Measurements from ENCODE around the gene ALDOA. TPM values are rescaled to one million over a fixed set of nuclear protein-coding genes. Genes with fewer than 3 reads are reported as not detected.

ALDOA gene
- total RNA-seq, 3 donors from 2014 or later (not counting 1 experiment from before 2014, with no cell fraction given): 412 to 544 (median 490) TPM

GRCh38 chr16:30030841-30031413, 34.6 kb upstream of the ALDOA start, which contains the start of gene TLCD3B:
TSS of gene TLCD3B (minus strand) at chr16:30031271. CDS start at chr16:30030527, 744 bp downstream.
- no peaks in the 10 kb centered on the region for H3K9me3 ChIP-seq (ENCODE audit: control insufficient read depth, insufficient read depth, low read length)
- WGBS (ENCODE audit: insufficient coverage): 3% methylated on average over 27 of the region's 27 CpGs
- ATAC-seq (peak in 2 of 3 donors; percentile 44 to 51), DNase-seq (peak in 1 of 2 donors; percentile 32)
- intact Hi-C loops (cut with micrococcal nuclease): no loop called here
- no peak within 1 kb of the TSS for H3K4me3 ChIP-seq (ENCODE audit: low read length)
- no peak for TF ChIP-seq CTCF (IDR thresholded peaks at IDR 0.05)
- peaks cover 0 to 22% of the 10 kb centered on the region in 2 donors for H3K4me1 Mint-ChIP-seq
- H3K36me3 Mint-ChIP-seq: no peaks in the 10 kb centered on the region
- peaks cover 17% of the 10 kb centered on the region for H3K4me1 ChIP-seq (ENCODE audit: control insufficient read depth, insufficient read depth, low read length)
- H3K27me3 Mint-ChIP-seq (ENCODE audit: low read depth in 2 of 2): peaks cover 32 to 34% of the 10 kb centered on the region in 2 donors
- H3K4me3 Mint-ChIP-seq: peak within 1 kb of the TSS; percentile 50
- peak within 1 kb of the TSS in 1 of 2 donors; percentile 40 for H3K27ac Mint-ChIP-seq
- no peak within 1 kb of the TSS for H3K27ac ChIP-seq (ENCODE audit: low read length)
- peaks cover 25% of the 10 kb centered on the region for H3K27me3 ChIP-seq (ENCODE audit: control insufficient read depth, insufficient read depth, low read length)
- H3K9me3 Mint-ChIP-seq: no peaks in the 10 kb centered on the region
- no peaks in the 10 kb centered on the region for H3K36me3 ChIP-seq (ENCODE audit: control insufficient read depth, insufficient read depth, low read length)

- Mint-ChIP-seq H3K4me1 (peaks cover 0 to 22% of the 10 kb centered on the region in 2 donors), H3K4me3 (no peak overlapping the region), H3K27me3 (ENCODE audit: low read depth in 2 of 2) (peaks cover 32 to 34% of the 10 kb centered on the region in 2 donors), H3K27ac (no peak overlapping the region), H3K36me3 (no peaks in the 10 kb centered on the region), H3K9me3 (no peaks in the 10 kb centered on the region)
- intact Hi-C loops (cut with micrococcal nuclease): no loop called here
- Histone ChIP-seq H3K9me3 (ENCODE audit: control insufficient read depth, insufficient read depth, low read length) (no peaks in the 10 kb centered on the region), H3K4me3 (ENCODE audit: low read length) (no peak overlapping the region), H3K27me3 (ENCODE audit: control insufficient read depth, insufficient read depth, low read length) (peaks cover 25% of the 10 kb centered on the region), H3K36me3 (ENCODE audit: control insufficient read depth, insufficient read depth, low read length) (no peaks in the 10 kb centered on the region), H3K4me1 (ENCODE audit: control insufficient read depth, insufficient read depth, low read length) (peaks cover 17% of the 10 kb centered on the region), H3K27ac (ENCODE audit: low read length) (no peak overlapping the region)
- no peak for TF ChIP-seq CTCF (IDR thresholded peaks at IDR 0.05)
- ATAC-seq (no peak), DNase-seq (peak in 1 of 2 donors; percentile 11)
- 21% methylated on average over 7 of the region's 11 CpGs for WGBS (ENCODE audit: insufficient coverage)
These were observed 34.1 kb upstream of the ALDOA start for GRCh38 chr16:30031477-30031918.

DNA sequence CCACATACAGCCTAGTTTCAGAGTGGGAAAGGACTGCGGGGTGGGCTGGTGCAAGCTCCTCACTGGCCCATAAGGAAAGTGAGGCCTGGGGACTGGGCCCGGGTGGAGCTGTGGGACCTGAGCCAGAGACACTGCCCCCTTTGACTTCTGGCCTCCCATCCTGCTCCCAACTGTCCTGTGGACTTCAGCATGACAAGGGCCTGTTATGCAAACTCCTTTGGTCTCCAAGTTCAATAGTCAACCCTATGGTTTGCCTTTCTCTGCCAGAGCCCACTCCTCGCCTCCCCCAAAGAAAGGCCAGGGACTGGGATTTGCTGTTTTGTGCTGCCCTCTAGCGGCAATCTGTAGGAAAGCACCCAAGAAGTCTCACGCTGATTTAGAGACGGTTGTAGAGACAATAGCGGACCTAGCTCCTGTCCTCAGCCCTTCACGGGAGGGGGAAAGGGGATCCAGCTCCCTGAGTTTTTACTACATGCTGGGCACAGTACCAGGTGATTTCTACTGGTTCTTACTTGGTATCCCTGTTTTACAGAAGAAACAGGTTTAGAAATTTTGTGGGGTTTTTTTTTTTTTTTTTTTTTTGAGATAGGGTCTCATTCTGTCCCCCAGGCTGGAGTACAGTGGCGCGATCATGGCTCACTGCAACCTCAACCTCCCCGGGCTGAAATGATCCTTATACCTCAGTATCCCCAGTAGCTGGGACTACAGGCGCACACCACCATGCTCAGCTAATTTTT, 33.3 kb upstream of the ALDOA start:
- H3K36me3 Mint-ChIP-seq: no peaks in the 10 kb centered on the region

More for the DNA sequence above, 33.3 kb upstream of the ALDOA start:
- WGBS (ENCODE audit: insufficient coverage): 21% methylated on average over 11 of the region's 12 CpGs
- H3K27ac Mint-ChIP-seq: no peak overlapping the region
- H3K27me3 Mint-ChIP-seq (ENCODE audit: low read depth in 2 of 2): peaks cover 24 to 30% of the 10 kb centered on the region in 2 donors
- Histone ChIP-seq H3K4me3 (ENCODE audit: low read length) (no peak overlapping the region), H3K27ac (ENCODE audit: low read length) (no peak overlapping the region), H3K27me3 (ENCODE audit: control insufficient read depth, insufficient read depth, low read length) (peaks cover 25% of the 10 kb centered on the region), H3K36me3 (ENCODE audit: control insufficient read depth, insufficient read depth, low read length) (no peaks in the 10 kb centered on the region), H3K9me3 (ENCODE audit: control insufficient read depth, insufficient read depth, low read length) (no peaks in the 10 kb centered on the region), H3K4me1 (ENCODE audit: control insufficient read depth, insufficient read depth, low read length) (peaks cover 17% of the 10 kb centered on the region)
- intact Hi-C loops (cut with micrococcal nuclease): no loop called here
- peak overlapping the region; percentile 50 for H3K4me3 Mint-ChIP-seq
- peak; percentile 67 for TF ChIP-seq CTCF (IDR thresholded peaks at IDR 0.05)
- no peaks in the 10 kb centered on the region for H3K9me3 Mint-ChIP-seq
- H3K4me1 Mint-ChIP-seq: peaks cover 0 to 22% of the 10 kb centered on the region in 2 donors
- ATAC-seq: peak; percentile 66 to 69 (median 67)
- peak; percentile 41 to 85 for DNase-seq
